Activated CD4-positive, alpha-beta T cell treated with anti-CD3 and anti-CD28 coated beads, Interleukin-2, amount 50 U/mL, for 1 hour (primary cell): ENCODE measurements around the gene CASK.

Source experiments
- DNase-seq: peaks from one replicate; pipeline ENCODE4 v3.0.0-alpha.2; 2020

Gene CASK

DNA sequence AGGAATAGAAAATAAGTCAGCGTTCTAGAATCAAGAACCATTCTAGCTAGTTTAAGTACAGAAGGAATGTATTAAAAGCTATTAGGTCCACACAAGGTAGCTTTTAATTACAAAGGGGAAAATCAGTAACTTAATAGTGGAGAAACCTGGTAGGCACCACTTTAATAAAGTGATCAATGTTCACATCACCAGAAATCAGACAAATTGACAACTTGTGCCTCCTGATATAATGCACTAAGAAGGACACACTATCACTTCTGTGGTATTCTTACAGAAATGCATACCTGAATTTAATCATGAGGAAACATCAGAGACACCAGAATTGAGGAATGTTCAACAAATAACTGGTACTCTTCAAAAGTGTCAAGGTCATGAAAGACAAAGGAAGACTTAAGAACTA, 421.4 kb downstream of the CASK start:
- no peak for DNase-seq

DNA sequence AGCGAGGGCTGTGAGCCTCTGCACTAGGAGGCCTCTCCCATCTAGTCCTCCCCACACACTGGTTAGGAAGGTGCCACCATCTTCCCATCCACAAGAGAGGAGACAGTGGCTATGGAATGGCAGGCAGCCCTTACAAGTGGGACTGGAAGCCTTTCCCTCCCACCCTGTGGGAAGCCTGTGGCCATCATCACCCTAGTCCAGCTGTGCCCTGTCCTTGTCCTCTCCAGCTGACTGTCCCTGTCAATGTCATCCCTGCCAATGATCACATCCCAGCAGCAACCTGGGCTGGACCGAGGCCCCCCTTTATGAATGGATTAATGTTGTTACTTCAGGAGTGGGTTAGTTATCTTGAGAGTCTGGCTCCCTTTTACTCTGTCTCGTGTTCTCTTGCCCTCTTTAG, 423.4 kb downstream of the CASK start:
- no peak for DNase-seq

DNA sequence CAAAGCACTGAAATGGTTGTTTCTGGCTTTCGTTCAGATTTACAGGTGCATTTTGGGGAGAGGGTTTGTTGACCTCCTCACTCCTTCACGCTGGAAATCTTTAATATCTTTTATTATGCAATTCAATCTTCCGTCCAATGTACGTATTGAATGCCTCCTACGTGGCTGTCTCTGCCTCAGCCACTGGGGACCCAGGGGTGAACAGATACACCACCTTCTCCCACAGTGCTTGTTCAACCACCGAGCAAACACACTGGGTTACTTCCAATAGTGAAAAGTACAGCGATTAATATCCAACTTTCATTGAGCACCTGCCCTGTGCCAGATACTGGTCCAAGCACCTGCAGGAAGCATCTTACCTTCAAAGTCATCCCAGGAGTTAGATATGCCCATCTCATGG, 424.2 kb downstream of the CASK start:
- DNase-seq, result no peak

DNA sequence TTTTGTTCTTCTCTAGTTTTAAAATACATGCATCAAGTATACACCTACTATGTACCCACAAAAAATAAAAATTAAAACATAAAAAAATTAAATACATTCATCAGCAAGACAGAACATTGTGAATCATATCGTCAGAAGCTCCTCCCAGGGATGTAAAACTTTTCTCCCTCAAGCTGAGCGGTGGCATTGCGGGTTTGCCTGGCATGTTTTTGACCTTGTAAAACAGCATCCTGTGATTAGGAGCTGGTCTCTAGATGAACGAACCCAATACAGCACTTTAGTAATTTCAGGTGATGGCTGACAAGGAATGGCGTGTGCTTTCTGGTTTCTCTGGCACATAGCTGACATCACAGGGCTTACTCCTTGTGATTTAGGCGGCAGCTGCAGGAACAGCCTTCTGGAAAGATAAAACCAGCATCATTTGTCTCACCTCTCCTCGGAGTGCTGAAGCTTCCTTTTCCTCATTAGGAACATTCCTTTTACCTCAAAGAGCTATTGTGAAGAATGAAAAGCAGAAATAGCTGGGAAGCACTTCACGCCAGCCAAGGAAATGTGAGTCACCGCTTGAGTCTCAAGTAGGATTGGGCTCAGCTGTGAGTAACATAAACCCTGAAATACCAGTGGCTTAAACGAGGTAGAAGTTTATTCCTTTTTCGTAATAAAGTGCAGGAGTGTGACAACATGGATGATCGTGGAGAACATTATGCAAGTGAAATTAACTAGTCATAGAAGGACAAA, 431.9 kb downstream of the CASK start:
- DNase-seq, result no peak

DNA sequence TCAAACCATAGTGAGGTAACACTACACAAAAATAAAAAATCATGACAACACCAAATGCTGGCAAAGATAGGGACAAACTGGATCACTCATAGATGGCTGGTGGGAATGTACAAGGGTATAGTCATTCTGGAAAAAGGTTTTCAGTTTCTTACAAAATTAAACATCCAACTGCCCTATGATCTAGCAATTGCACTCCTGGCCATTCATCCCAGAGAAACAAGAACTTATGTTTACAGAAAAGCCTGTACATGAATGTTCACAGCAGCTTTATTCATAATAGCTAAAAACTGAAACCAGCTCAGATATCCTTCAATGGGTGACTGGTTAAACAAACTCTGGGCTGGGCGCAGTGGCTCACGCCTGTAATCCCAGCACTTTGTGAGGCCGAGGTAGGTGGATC, 432.9 kb downstream of the CASK start:
- DNase-seq, result no peak

DNA sequence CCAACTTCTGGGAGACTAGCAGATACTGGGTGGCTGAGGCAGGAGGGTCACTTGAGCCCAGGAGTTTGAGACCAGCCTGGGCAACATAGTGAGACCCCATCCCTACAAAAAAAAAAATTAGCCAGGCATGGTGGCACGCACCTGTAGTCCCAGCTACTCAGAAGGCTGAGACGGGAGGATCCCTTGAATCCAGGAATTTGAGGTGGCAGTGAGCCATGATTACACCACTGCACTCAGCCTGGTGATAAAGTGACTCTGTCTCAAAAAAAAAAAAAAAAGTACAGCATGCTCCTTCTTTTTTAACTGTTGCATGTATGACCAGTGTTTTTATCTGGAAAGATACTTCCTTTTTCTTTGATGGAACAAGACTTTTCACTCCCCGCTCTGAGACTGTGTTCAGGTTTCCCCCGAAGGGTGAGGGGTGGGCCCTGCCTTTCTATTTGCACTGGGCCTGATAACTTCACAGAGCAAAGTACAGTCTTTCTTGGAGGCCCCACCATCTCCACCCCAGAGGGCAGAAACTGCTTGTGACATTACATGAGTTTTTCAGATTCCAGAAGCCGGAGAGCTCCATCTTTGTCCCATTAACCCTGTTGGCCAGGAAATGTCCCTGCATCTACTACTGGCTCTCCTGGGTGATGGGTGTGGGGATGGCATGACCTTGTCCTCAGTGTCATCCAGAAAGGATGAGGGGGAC, 441.1 kb downstream of the CASK start:
- no peak for DNase-seq

DNA sequence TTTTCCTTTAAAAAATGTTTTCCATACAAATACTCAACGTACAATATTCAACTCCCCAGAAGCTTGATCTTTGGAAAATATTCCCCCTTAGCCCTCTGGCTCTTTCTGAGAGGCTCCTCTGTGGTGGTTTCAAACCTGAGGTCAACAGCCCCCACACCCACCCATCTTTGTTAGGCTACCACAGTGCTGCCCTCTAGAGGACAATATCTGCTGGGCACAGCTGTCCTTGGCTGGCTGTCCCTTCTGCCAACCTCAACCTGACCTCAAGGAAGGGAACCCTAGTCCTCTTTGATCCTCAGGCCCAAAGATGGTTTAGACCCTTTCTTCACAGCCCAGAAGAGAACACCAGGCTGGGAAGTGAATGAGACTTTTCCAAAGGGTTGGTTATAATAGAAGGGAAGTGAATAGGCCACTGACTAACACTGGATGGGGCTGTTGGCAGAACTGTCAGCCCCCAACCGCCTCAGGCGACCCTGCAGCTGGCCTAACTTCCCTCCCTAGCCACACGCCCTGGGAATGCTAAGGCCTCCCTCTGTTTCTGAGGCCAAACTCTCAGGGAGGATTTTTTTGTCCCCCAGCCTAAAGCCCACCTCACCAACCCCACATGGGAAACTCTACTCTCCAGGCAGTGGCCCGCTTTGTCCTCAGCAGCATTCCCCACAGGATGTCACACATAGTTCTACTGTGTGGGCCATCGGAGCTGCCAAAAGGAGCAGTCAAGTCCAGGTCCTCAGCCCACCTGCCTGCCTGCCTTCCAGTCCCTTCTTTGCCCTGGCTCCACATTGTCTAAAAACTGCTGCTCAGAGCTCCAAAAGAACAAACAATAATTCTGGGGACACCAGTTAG, 441.9 kb downstream of the CASK start:
- DNase-seq, result no peak

DNA sequence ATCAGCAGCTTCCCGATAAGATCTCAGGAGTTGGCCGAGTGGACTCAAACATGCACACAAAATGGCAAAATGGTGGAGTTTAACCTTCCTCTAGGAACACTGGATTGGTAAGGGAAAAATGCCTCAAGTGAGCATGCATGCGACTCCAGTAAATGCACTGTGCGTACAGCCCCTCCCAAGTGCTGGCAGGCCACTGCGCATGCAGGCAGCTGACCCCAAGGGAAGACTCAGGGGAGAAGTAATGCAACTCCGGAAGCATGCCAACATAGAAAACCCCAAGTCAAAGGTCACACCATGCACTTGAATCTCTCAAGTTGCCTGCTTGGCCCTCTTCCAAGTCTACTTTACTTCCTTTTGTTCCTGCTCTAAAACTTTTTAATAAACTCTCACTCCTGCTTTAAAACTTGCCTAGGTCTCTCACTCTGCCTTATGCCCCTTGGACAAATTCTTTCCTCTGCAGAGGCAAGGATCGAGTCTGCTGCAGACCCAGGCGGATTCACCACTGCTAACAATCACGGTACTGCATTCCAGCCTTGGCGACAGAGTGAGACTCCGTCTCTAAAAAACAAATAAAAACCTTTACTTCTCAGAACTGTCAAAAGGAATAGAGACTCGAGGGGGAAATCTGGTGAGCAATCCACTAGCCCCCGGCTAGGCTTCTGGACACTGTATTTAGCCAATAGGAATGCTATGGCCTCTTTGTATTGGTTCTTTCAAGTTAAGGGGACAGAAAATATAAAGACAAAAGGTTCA, 442.7 kb downstream of the CASK start:
- DNase-seq, result no peak

DNA sequence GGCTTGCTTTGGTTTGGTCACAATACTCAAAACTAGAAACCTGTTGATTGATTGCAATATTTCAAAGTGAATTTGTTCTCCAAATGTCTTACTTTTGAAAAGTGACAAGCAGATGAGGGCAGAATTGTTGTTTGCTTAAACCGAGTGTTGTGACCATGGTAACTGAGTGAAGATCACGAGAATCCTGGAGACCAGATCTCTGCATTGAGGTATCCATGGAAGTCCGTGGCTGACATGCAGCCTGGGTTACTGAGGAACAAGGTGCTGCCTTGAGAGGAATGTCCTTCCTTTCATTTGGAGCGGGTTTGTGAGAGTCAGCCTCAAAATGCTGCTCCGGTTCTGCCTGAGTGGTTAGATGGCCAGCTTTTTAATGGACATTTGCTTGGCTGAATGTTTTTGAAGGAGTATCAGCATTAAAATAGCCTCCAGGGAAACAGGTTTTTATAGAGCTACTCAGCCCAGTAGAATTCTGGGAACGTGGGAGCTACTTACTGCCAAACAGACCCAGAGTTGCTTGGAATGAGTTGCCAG, 444.9 kb downstream of the CASK start:
- no peak for DNase-seq

DNA sequence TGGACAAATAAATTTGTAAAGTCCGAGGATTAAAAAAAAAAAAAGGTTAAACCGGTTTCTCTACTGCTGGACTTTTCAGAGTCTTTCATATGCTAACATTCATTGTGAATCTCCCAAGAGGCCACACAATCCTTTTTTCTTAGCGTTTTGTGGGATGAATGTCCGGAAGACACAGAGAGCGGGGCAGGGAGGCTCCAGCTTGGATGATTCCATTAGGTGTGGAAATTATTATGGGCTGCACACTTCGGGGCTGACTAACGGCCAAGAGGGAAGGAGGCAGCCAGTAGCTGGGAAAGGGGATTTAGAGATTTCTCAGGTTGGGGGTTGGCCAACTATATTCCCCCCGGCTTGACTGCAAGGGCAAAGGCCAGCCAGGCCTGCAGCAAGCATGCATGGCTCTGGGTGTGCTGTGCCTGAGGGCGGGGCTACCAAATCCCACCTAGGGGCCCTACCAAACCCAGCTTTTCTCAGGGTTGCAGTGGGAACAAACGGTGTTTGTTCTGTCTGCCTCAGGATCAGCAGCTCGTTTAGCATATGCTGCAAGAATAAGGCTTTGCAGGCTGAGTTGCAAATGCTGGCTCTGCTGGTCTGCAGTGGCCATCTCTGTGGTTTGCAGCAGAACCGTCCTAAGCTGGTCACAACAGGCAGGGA, 447.6 kb downstream of the CASK start:
- no peak for DNase-seq

DNA sequence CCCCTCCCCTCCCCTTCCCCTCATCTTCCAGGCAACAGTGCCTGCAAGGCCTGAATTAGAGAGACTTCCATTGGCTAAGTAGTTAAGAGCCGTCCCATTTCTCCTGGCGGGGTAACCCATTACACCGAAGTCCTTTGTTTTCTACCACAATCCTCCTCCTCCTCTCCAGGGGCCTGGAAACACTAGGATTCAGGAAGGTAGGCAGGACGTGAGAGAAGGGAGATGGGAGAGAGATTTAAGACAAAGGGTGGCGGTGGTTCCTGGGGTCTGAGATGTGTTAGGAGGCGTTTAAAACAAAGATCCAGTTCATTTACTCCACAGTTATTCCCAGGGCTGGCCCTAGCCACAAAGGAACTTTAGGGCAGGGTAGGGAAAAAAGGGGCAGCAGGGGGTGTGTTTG, 448.2 kb downstream of the CASK start:
- no peak for DNase-seq

DNA sequence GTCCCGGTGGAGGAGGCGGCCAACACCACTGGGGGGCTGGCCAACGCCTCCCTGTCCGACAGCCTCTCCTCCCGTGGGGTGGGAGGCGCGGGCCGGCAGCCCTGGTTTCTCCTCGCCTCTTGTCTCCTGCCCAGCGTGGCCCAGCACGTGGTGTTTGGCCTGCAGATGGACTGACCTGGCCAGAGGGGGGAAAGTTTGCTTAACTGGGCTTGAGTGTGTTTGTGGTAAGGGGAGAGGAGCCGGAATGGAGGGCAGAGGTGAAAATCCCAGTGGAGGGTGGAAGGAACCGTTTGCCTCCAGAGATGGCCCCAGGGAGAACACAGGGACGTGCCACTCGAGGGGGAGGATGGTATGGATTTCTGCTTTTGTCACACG, 448.6 kb downstream of the CASK start:
- no peak for DNase-seq

DNA sequence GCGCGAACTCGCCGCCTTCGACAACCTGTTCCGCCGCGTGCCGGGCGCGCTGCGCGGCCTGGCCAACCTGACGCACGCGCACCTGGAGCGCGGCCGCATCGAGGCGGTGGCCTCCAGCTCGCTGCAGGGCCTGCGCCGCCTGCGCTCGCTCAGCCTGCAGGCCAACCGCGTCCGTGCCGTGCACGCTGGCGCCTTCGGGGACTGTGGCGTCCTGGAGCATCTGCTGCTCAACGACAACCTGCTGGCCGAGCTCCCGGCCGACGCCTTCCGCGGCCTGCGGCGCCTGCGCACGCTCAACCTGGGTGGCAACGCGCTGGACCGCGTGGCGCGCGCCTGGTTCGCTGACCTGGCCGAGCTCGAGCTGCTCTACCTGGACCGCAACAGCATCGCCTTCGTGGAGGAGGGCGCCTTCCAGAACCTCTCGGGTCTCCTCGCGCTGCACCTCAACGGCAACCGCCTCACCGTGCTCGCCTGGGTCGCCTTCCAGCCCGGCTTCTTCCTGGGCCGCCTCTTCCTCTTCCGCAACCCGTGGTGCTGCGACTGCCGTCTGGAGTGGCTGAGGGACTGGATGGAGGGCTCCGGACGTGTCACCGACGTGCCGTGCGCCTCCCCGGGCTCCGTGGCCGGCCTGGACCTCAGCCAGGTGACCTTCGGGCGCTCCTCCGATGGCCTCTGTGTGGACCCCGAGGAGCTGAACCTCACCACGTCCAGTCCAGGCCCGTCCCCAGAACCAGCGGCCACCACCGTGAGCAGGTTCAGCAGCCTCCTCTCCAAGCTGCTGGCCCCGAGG, 449.2 kb downstream of the CASK start:
- no peak for DNase-seq

DNA sequence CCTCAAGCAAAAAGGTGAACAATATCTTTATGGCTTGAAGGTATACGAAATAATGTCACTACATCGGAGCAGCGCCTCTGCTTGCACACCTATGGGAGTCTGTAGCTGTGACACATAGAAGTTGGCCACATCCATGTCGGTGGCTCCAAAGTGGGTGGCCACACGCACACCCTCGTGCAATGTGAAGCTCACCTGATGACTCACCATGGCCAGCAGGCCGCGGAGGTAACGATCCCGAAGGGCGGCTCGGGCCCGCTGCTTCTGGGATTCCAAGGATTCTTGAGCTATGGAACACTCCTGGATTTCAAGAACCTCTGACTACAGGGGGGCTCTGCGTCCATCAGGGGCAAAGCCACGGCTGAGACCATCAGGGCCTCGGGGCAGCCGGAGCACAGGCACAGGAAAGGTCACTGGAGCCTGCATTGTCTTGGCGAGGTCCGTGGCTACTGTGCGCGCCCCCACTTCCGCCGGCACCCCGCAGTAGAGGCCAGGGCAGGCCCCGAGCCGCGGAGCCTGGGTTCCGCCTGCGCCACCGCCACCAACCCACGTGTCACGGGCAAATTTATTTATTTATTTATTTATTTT, 451.0 kb downstream of the CASK start:
- DNase-seq, result no peak

DNA sequence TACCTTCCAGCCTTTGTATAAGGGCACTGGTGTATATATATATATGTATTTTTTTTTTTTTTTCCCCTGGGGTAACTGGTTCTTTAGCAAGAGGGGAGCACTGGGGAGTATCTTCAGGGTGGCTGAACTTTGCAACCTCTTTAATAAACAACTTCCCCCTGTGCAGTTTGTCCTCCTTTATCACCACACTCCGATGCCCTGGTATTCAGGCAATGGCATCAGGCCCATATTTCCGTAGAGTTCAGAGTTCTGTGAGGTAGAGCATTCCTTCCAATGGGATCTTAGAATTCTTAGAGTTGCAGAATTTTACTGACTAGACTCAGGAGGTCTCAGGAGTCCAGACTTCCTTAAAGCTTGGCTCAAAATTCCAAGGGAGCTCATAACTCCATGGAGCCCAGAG, 451.6 kb downstream of the CASK start:
- no peak for DNase-seq

DNA sequence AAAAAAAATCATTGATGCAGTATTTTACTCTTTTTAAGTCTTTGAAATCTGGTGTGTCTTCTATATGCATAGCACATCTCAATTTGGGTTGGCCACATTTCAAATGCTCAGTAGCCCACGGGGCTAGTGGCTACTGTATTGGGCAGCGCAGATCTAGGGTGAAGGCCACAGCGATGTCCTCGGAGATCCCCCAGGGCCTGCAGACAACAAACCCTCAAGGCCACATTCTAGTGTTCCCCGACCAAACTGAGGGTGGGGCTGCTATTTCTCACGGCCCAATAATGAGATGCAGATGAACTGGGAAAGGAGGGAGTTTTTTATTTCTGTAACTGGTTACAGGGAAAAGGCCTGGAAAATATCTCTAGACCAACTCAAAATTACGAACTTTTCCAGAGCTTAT, 452.6 kb downstream of the CASK start:
- DNase-seq, result no peak

DNA sequence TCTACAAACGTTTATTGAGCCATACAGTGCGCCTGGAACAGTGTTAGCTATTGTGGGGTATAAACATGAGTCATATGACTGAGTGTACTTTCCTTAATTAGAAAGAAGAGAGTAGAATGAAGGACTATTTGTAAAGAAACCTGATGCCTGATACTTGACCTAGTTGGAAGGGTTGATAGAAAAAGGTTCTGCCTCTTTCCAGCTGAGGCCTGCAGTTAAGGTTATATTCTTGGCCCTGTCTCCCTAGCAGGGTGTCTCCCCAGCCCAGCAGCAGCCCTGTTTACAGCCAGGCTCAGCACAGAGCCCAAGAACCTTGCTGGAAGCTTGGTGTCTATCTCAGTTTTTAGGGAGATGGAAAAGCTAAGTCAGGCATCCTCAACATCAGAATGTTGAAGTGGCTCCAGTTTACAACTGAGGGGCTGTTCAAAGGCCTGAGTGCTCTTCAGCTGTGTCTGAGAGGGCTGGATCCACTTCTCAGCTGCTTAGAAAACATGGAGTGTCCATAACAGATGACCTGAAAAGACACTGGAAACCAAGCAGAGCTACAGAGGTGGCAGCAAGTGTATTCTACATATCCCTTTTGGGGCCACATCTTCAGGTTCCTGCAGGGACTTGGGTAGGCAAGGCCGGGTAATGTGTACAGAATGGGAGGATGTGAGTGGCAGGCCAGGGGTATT, 454.6 kb downstream of the CASK start:
- DNase-seq, result no peak
